Stimulated activated CD8-positive, alpha-beta memory T cell treated with anti-CD3 and anti-CD28 coated beads, Interleukin-12 subunit alpha, Interleukin-12 subunit beta, amount 100 ng/mL, for 4 hours (primary cell): ENCODE data around the gene C11orf16.
"Not testable (repeated sequence)": the region's sequence is repeated elsewhere in the genome, so short reads cannot be mapped to it uniquely, and the experiment has no call there.

ENCODE experiments used
- DNase-seq: peaks from one replicate; pipeline ENCODE4 v3.0.0-alpha.2; 2020; ENCODE audit warnings: low read depth

The C11orf16 gene

DNA sequence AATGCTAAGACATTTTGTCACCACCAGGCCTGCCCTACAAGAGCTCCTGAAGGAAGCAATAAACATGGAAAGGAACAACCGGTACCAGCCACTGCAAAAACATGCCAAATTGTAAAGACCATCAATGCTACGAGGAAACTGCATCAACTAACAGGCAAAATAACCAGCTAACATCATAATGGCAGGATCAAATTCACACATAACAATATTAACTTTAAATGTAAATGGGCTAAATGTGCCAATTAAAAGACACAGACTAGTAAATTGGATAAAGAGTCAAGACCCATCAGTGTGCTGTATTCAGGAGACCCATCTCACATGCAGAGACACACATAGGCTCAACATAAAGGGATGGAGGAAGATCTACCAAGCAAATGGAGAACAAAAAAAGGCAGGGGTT lies 41.6 kb downstream of the C11orf16 start:
- not testable (repeated sequence) for DNase-seq

- DNase-seq = no peak
Measured at GRCh38 chr11:8886322-8886721, 46.4 kb downstream of the C11orf16 start.

DNA sequence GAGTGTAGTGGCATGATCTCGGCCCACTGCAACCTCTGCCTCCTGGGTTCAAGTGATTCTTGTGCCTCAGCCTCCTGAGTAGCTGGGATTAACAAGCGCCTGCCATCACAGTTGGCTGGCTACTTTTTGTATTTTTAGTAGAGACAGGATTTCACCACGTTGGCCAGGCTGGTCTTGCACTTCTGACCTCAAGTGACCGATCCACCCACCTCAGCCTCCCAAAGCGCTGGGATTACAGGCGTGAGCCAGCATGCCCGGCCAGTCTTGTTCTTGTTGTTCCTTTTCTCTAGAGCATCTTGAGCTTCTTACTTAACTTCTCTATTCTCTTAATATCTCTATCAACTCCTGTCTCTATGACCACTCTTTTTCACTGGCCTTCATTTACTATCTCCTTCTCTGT lies 51.2 kb downstream of the C11orf16 start:
- DNase-seq = not testable (repeated sequence)

GRCh38 chr11:8878771-8879170 lies 54.0 kb downstream of the C11orf16 start:
- DNase-seq = no peak

DNA sequence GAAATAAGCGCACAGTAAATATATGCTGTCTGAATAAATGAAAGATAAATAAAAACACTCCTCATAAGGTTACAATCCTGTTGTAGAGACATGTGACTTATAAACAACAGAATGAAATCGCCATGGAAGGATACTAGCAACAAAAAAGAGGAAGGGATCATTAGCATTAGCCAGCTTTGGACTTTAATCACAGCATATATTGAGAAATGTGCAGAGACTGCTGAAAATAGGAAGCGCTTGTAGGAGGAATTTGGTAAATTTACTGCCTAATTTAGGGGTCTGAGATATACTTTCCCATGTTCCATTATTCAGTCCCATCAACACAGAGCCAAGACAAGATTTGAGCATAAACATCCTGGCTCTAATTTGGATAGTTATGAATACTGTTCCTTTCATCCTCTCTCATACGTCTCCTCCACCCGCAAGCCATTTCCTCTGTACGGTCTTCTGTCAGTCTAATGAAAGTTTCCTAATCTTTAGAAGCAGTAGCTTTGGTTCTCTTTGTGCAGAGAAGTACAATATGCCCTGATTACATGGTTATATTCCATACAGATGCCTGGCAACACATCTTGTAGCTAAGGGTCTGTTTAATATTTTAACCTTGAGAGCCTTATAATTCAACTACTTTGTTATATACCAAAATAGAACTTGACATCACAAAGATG lies 58.9 kb downstream of the C11orf16 start:
- DNase-seq = no peak

DNA sequence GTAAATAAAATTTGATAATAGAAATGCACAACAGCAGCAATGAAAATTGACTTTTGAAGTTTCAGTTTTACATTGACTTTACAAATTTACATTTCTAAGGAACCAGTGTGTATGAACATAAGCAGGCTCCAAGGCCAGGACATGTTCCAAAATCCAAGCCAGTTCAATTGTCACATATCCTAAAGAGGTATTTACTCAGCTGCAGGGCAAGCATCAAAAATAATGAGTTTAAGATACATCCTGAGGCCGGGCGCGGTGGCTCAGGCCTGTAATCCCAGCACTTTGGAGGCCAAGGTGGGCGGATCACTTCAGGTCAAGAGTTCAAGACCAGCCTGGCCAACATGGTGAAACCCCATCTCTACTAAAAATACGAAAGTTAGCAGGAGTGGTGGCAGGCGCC lies 60.8 kb downstream of the C11orf16 start:
- no peak for DNase-seq

- DNase-seq = no peak
Measured at GRCh38 chr11:8871171-8871775, 61.5 kb downstream of the C11orf16 start.

DNA sequence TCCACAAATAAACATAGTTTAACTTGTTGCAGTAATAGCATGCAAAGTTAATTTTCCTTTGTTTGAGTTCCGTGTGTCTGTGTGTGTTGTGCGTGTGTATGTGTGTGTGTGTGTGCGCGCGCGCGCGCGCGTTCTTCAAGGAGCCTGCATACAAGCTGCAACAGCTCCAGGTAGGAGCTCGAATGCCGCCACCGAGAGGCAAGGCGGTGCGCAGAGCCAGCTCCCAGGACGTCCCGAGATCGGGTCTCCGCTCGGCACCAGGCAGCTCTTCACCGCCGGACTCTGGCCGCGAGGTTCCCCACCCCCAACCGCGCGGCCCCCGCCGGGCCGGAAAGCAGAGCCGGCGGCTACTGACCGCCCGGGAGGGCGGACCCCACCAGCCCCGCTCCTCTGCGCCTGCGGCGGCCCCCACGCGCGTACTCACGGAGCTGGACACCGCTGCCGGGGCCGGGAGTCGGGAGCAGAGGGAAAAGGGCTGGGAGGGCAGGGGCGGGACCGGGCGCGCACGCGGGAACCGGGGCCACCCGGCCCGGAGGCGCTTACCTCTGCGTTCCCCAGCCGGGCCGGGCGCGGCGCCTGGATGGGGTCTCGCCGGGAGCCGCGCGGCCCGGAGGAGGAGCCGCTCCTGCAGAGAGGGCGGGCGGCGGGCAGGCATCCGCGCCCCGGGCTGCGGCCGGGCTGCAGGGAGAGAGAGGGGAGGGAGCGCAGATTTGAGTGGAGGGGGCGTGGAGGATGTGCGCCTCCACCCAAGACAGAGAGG lies 62.2 kb downstream of the C11orf16 start:
- DNase-seq = no peak
